HepG2 (cell line): ENCODE results near the gene MEPE. TPM values are rescaled to one million over a fixed set of nuclear protein-coding genes. Genes with fewer than 3 reads are reported as not detected.

Experiments used
- ATAC-seq: fragments of 200-7000 bp; cut with Tn5 transposase; 3 replicates; pipeline ENCODE4 v1.9.1; 2020; ENCODE audit warnings: mild to moderate bottlenecking, moderate library complexity
- BruUV-seq: library from RNA; stranded (reverse); fragments of 400-500 nt; replicated peaks from 2 replicates; lab custom pipeline; 2021; lab: Mats Ljungman, UMichigan
- CTCF ChIA-PET: fragments of 300-600 bp; formaldehyde crosslinking; extraction: SDS; loops from one replicate; lab custom pipeline; 2021; ENCODE audit warnings: low total read pairs, inconsistent platforms, low intra/inter-chr PET ratio; lab: Yijun Ruan, JAX
- POLR2A ChIA-PET: fragments of 350-600 bp; sonication (Branson Sonifier 250); formaldehyde crosslinking; loops from one replicate; lab custom pipeline; 2020; ENCODE audit warnings: antibody characterized with exemption, inconsistent platforms; lab: Yijun Ruan, JAX
- DNase-seq: peaks from one replicate; pipeline ENCODE4 v3.0.0-alpha.2; 2015; ENCODE audit warnings: low spot score
- FAIRE-seq: peaks from 3 replicates; lab custom pipeline; 2011; peaks lifted over from hg19 to GRCh38; lab: Jason Lieb, UNC
- H2AFZ ChIP-seq: one replicate; pipeline ENCODE4 v1.6.1; 2011; ENCODE audit warnings: low read length, inconsistent platforms
- H3K27ac ChIP-seq: fragments of 300-600 bp; 3 replicates; pipeline ENCODE4 v1.8.0; 2011; ENCODE audit warnings: mixed run types, mild to moderate bottlenecking, mixed read lengths, low read length, inconsistent platforms; ENCODE audit not compliant: insufficient read depth; ENCODE audit errors: extremely low read length
- H3K27me3 ChIP-seq, 2 experiments: fragments of 200-600 bp in 1 of 2; 2 replicates in 1 of 2; 3 replicates in 1 of 2; pipeline versions ENCODE4 v1.6.0 to v1.8.0; 2011; ENCODE audit warnings: low read length in 2 of 2, mild to moderate bottlenecking in 2 of 2, moderate library complexity in 2 of 2, inconsistent platforms in 1 of 2; ENCODE audit not compliant: insufficient read depth in 2 of 2, control insufficient read depth in 1 of 2
- H3K36me3 ChIP-seq, 2 experiments: fragments of 200-600 bp in 1 of 2; replicated peaks in 1 of 2; 2 replicates in 1 of 2; 3 replicates in 1 of 2; pipeline versions ENCODE4 v1.5.1 to v1.8.0; 2011; ENCODE audit warnings: low read length in 2 of 2, inconsistent platforms in 1 of 2; ENCODE audit not compliant: insufficient read depth in 2 of 2, control insufficient read depth in 1 of 2
- H3K4me1 ChIP-seq: 2 replicates; pipeline ENCODE4 v1.5.1; 2012; ENCODE audit warnings: low read length, inconsistent platforms; ENCODE audit not compliant: insufficient read depth
- H3K4me2 ChIP-seq: 2 replicates; pipeline ENCODE4 v1.6.0; 2011; ENCODE audit warnings: low read depth, low read length, inconsistent platforms
- H3K4me3 ChIP-seq, 3 experiments: fragments of 200-600 bp in 1 of 3; sonication (generic), shearing (Covaris generic) in 1 of 3; replicated peaks in 1 of 3; 2 replicates each; pipeline ENCODE4 v1.5.1; 2011 to 2016; ENCODE audit warnings: low read length in 3 of 3, inconsistent platforms in 2 of 3, low read depth in 2 of 3, mild to moderate bottlenecking in 2 of 3, control low read depth in 1 of 3, mixed read lengths in 1 of 3; ENCODE audit not compliant: insufficient read depth in 1 of 3
- H3K79me2 ChIP-seq: one replicate; pipeline ENCODE4 v1.6.1; 2011; ENCODE audit warnings: low read length, inconsistent platforms; ENCODE audit not compliant: insufficient read depth
- H3K9ac ChIP-seq: 2 replicates; pipeline ENCODE4 v1.6.0; 2011; ENCODE audit warnings: mild to moderate bottlenecking, low read depth, low read length, inconsistent platforms; ENCODE audit not compliant: insufficient read depth
- H3K9me3 ChIP-seq: 2 replicates; pipeline ENCODE4 v1.5.1; 2012; ENCODE audit warnings: mild to moderate bottlenecking, low read length
- H4K20me1 ChIP-seq: 2 replicates; pipeline ENCODE4 v1.6.0; 2011; ENCODE audit warnings: inconsistent platforms, mild to moderate bottlenecking, low read length, moderate library complexity; ENCODE audit not compliant: insufficient read depth
- CTCF ChIP-seq: sonication (generic); formaldehyde crosslinking; IDR thresholded peaks from 2 replicates; pipeline ENCODE4 v1.5.0; 2020; ENCODE audit warnings: mild to moderate bottlenecking, missing genetic modification reagents, moderate library complexity
- HOXA7 ChIP-seq: sonication (generic); formaldehyde crosslinking; IDR thresholded peaks from 2 replicates; pipeline ENCODE4 v1.8.1; 2022; ENCODE audit warnings: mild to moderate bottlenecking, missing genetic modification reagents, moderate library complexity
- NFYC ChIP-seq: IDR thresholded peaks from 2 replicates; pipeline ENCODE4 v1.6.1; 2016; ENCODE audit warnings: missing genetic modification reagents, missing compliant biosample characterization
- STAG1 ChIP-seq: sonication (generic); formaldehyde crosslinking; IDR thresholded peaks from 2 replicates; pipeline ENCODE4 v1.4.0; 2020; ENCODE audit warnings: missing genetic modification reagents
- ZBTB33 ChIP-seq: sonication (generic); formaldehyde crosslinking; IDR thresholded peaks from 2 replicates; pipeline ENCODE4 v1.4.0; 2020; ENCODE audit warnings: missing genetic modification reagents
- ZBTB38 ChIP-seq: sonication (generic); formaldehyde crosslinking; IDR thresholded peaks from 2 replicates; pipeline ENCODE4 v1.5.1; 2020; ENCODE audit warnings: mild to moderate bottlenecking, missing genetic modification reagents
- ZBTB44 ChIP-seq: sonication (generic); formaldehyde crosslinking; IDR thresholded peaks from 2 replicates; pipeline ENCODE4 v1.4.0; 2020; ENCODE audit warnings: missing genetic modification reagents
- ZMYM4 ChIP-seq: sonication (generic); formaldehyde crosslinking; IDR thresholded peaks from 2 replicates; pipeline ENCODE4 v1.8.1; 2023; ENCODE audit warnings: mild to moderate bottlenecking, missing genetic modification reagents
- ZNF30 ChIP-seq: sonication (generic); formaldehyde crosslinking; IDR thresholded peaks from 2 replicates; pipeline ENCODE4 v1.5.0; 2020; ENCODE audit warnings: mild to moderate bottlenecking, missing genetic modification reagents
- ZNF687 ChIP-seq: sonication (generic); formaldehyde crosslinking; IDR thresholded peaks from 2 replicates; pipeline ENCODE4 v1.5.1; 2020; ENCODE audit warnings: mild to moderate bottlenecking, missing genetic modification reagents, moderate library complexity
- WGBS: methylation state at CpG from one replicate; pipeline ENCODE4 v1.1.6; 2017; ENCODE audit warnings: low lambda C conversion rate; 5-methylcytosine and 5-hydroxymethylcytosine counted together
- in situ Hi-C: cut with HindIII; loops from 2 replicates; pipeline ENCODE4 v1.10.0; 2017; ENCODE audit warnings: low pct_unique_long_range_greater_than_20kb; ENCODE audit not compliant: extremely low pct_ligation_motif_present
- intact Hi-C: fragments of 100-400 bp; cut with micrococcal nuclease; formaldehyde crosslinking; loops from one replicate; pipeline ENCODE4 v1.10.0; 2022; ENCODE audit not compliant: unreplicated experiment
- polyA plus RNA-seq, 8 experiments: library from polyadenylated mRNA; depleted of rRNA in 3 of 8; stranded (reverse) in 7 of 8; unstranded in 1 of 8; fragments of >200 nt; fragmentation: Illumina TruSeq in 4 of 8; extraction: Trizol in 4 of 8; gene quantifications; 2 replicates each; pipeline versions ENCODE4 v1.2.1 to v1.2.3, GENCODE V29; 2011 to 2016; ENCODE audit warnings: low read depth in 4 of 8, missing spikeins in 1 of 8, mixed read lengths in 1 of 8; ENCODE audit not compliant: insufficient read depth in 1 of 8
- total RNA-seq, 5 experiments: library from RNA; depleted of rRNA; stranded (reverse); fragments of >200 nt; fragmentation: Illumina TruSeq; extraction: Trizol; gene quantifications; 2 replicates each; pipeline ENCODE4 v1.2.3, GENCODE V29; 2016; ENCODE audit warnings: low read depth in 1 of 5

Gene MEPE
- total and polyA plus RNA-seq, 2 of the 13 experiments (the other 11 are each of a cell fraction or from before 2014, with no cell fraction given) = 0.04 TPM; not detected in 1

- no peak for TF ChIP-seq HOXA7 (CRISPR knock-in tag)
- TF ChIP-seq ZMYM4 (CRISPR knock-in tag) = peak; percentile 65; the same call in 1 of the 2 replicates
These were observed 29.5 kb downstream of the MEPE start (continued) for GRCh38 chr4:87862236-87862635.

- no peak for FAIRE-seq
- WGBS = 100% methylated on average over 7 of the region's 23 CpGs
- no peaks in the 10 kb centered on the region for H3K9me3 ChIP-seq
These were observed 30.7 kb downstream of the MEPE start for GRCh38 chr4:87863486-87863885.

More at GRCh38 chr4:87863486-87863885, 30.7 kb downstream of the MEPE start:
- ATAC-seq (peak; percentile 34; the same call in 1 of the 3 replicates), DNase-seq (no peak)
- Histone ChIP-seq H3K27ac (no peak overlapping the region), H4K20me1 (no peaks in the 10 kb centered on the region), H3K4me2 (no peak overlapping the region), H3K27me3 (no peaks in the 10 kb centered on the region), H3K4me3 (no peak overlapping the region), H3K79me2 (no peaks in the 10 kb centered on the region), H3K9ac (no peak overlapping the region), H3K4me1 (peaks cover 82% of the 10 kb centered on the region), H3K36me3 (no peaks in the 10 kb centered on the region), H2AFZ (no peak overlapping the region)
- BruUV-seq = no TSS peak
- intact Hi-C loops = no loop called here
- POLR2A ChIA-PET = interaction anchor here (0.8 to 1.2 kb wide), 3 partner anchors 9 to 122 kb away, joined by 3 to 6 read pairs (median 3); no protein-coding TSS in a partner anchor
- TF ChIP-seq ZBTB44 (CRISPR knock-in tag) (no peak), STAG1 (peak; percentile 47), ZNF687 (CRISPR knock-in tag) (peak; percentile 47; the same call in 1 of the 2 replicates), ZNF30 (CRISPR knock-in tag) (no peak), NFYC (CRISPR knock-in tag) (peak; percentile 42; the same call in 1 of the 2 replicates), ZBTB33 (CRISPR knock-in tag) (peak; percentile 83; the same call in 1 of the 2 replicates), CTCF (peak; percentile 56), ZBTB38 (CRISPR knock-in tag) (0 out of 2 replicates have a peak, but pooled peaks have one; percentile 23)
- in situ Hi-C loops = no loop called here
- CTCF ChIA-PET = no interaction called here
